Nephron (organoid): ENCODE data around the gene FGR.

ENCODE experiments used
- H3K27ac Mint-ChIP-seq, 3 experiments: 2 replicates each; pipeline ENCODE4 v1.8.0; 2020; ENCODE audit warnings: mixed read lengths in 3 of 3, mild to moderate bottlenecking in 2 of 3, moderate library complexity in 1 of 3
- H3K27me3 Mint-ChIP-seq: 2 replicates; pipeline ENCODE4 v1.8.0; 2021; ENCODE audit warnings: low read depth, mild to moderate bottlenecking, moderate library complexity, mixed read lengths
- H3K36me3 Mint-ChIP-seq: 2 replicates; pipeline ENCODE4 v1.8.0; 2020; ENCODE audit warnings: low read depth, mixed read lengths
- H3K4me1 Mint-ChIP-seq: 2 replicates; pipeline ENCODE4 v1.8.0; 2020; ENCODE audit warnings: mixed read lengths
- H3K4me3 Mint-ChIP-seq, 3 experiments: 2 replicates each; pipeline ENCODE4 v1.8.0; 2020; ENCODE audit warnings: mild to moderate bottlenecking in 3 of 3, mixed read lengths in 3 of 3, moderate library complexity in 2 of 3
- H3K9me3 Mint-ChIP-seq: 2 replicates; pipeline ENCODE4 v1.8.0; 2020; ENCODE audit warnings: mixed read lengths
- CTCF ChIP-seq, 3 experiments: fragments of 200-600 bp; sonication (generic); IDR thresholded peaks; one replicate each; pipeline ENCODE4 v1.5.0; 2021; ENCODE audit warnings: antibody characterized with exemption in 3 of 3; ENCODE audit not compliant: unreplicated experiment in 3 of 3

The FGR gene

GRCh38 chr1:27590917-27591508, 44.0 kb downstream of the FGR start:
- Mint-ChIP-seq H3K9me3 (no peaks in the 10 kb centered on the region), H3K4me3 (peak overlapping the region in 1 of 3 experiments; percentile 14), H3K27ac (peak overlapping the region; percentile 18 to 78 (median 20)), H3K27me3 (no peaks in the 10 kb centered on the region), H3K4me1 (peaks cover 14% of the 10 kb centered on the region), H3K36me3 (peaks cover 2% of the 10 kb centered on the region)
- TF ChIP-seq CTCF (IDR thresholded peaks at IDR 0.05; ENCODE audit: unreplicated experiment in 3 of 3), result no peak

GRCh38 chr1:27589841-27590426, 45.1 kb downstream of the FGR start:
- H3K4me3 Mint-ChIP-seq, result no peak overlapping the region
- H3K9me3 Mint-ChIP-seq, result no peaks in the 10 kb centered on the region
- TF ChIP-seq CTCF (IDR thresholded peaks at IDR 0.05; ENCODE audit: unreplicated experiment in 3 of 3), result no peak
- peaks cover 14% of the 10 kb centered on the region for H3K4me1 Mint-ChIP-seq
- H3K27ac Mint-ChIP-seq, result peak overlapping the region in 1 of 3 experiments; percentile 17
- peaks cover 4% of the 10 kb centered on the region for H3K36me3 Mint-ChIP-seq
- no peaks in the 10 kb centered on the region for H3K27me3 Mint-ChIP-seq

GRCh38 chr1:27589441-27589840, 45.5 kb downstream of the FGR start:
- Mint-ChIP-seq H3K36me3 (peaks cover 4% of the 10 kb centered on the region), H3K9me3 (no peaks in the 10 kb centered on the region), H3K4me3 (no peak overlapping the region), H3K27ac (no peak overlapping the region), H3K27me3 (no peaks in the 10 kb centered on the region), H3K4me1 (peaks cover 14% of the 10 kb centered on the region)
- TF ChIP-seq CTCF (IDR thresholded peaks at IDR 0.05; ENCODE audit: unreplicated experiment in 3 of 3), result no peak

GRCh38 chr1:27588256-27589232, 46.4 kb downstream of the FGR start:
- Mint-ChIP-seq H3K9me3 (no peaks in the 10 kb centered on the region), H3K4me1 (peaks cover 16% of the 10 kb centered on the region), H3K36me3 (peaks cover 6% of the 10 kb centered on the region), H3K4me3 (no peak overlapping the region), H3K27ac (no peak overlapping the region), H3K27me3 (no peaks in the 10 kb centered on the region)
- TF ChIP-seq CTCF (IDR thresholded peaks at IDR 0.05; ENCODE audit: unreplicated experiment in 3 of 3), result no peak

GRCh38 chr1:27585684-27586083, 49.3 kb downstream of the FGR start:
- no peaks in the 10 kb centered on the region for H3K9me3 Mint-ChIP-seq
- no peak overlapping the region for H3K4me3 Mint-ChIP-seq
- peaks cover 24% of the 10 kb centered on the region for H3K4me1 Mint-ChIP-seq
- no peak for TF ChIP-seq CTCF (IDR thresholded peaks at IDR 0.05; ENCODE audit: unreplicated experiment in 3 of 3)
- no peak overlapping the region for H3K27ac Mint-ChIP-seq
- no peaks in the 10 kb centered on the region for H3K27me3 Mint-ChIP-seq
- H3K36me3 Mint-ChIP-seq, result peaks cover 25% of the 10 kb centered on the region
